OCI-M2 (cell line): ENCODE measurements around the gene KRTAP21-3.
"Not testable (repeated sequence)": the region's sequence is repeated elsewhere in the genome, so short reads cannot be mapped to it uniquely, and the experiment has no call there.

Experiments used
- DNase-seq: peaks from one replicate; lab custom pipeline; 2025; ENCODE audit not compliant: unreplicated experiment; lab: John Stamatoyannopoulos, UW

Gene KRTAP21-3, protein sequence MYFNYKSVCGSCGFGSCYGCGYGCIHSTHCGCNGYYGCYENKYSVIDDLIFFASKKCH

DNA sequence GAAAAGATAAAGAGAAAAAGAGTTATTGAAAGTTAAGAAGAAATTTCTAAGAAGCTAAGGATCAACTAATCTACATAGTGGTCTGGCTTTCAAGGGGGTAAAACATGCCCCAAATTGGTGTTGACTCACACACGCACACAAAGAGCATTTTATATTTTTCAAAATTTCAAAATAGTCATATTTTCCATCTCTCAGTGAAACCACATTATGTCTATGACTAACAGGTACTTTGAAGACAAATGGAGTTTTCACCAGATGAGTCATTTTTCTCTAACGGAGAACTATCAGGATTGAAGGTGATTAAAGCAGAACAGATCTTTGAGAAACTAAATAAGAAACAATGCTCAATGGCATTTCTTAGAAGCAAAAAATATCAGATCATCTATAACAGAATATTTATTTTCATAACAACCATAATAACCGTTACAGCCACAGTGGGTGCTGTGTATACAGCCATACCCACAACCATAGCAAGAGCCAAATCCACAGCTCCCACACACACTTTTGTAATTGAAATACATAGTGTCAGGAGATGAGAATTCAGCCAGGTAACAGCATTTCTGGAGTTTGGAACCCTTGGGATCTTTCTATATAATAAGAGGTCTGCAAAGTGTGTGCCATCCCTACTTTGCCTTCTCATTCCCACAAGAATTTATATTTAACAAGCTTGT is at the start of gene KRTAP21-3:
Gene KRTAP21-3, minus strand, starts transcription at position 539 of the 671 bp plus-strand sequence. Its CDS starts 18 bp downstream, at position 521.
- no peak for DNase-seq

DNA sequence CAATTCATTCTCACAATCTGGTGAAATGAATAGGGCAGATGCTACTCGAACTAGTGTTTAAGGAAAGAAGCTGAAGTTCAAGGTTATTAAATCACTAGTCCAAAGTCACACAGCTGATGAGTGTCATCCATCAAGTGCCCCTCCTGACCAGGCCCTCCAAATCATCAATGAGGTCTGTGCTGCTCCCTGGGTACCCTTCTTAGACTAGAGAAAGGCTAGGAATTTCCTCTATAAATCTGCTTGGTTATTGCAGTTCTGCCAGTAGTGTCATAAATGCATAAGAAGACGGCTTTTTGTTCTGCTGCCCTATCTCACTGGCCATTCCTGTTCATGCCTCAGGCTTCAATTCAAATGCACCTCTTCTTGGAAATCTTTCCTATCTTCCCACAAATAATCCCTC is 42.2 kb upstream of the KRTAP21-3 start:
- DNase-seq: no peak

DNA sequence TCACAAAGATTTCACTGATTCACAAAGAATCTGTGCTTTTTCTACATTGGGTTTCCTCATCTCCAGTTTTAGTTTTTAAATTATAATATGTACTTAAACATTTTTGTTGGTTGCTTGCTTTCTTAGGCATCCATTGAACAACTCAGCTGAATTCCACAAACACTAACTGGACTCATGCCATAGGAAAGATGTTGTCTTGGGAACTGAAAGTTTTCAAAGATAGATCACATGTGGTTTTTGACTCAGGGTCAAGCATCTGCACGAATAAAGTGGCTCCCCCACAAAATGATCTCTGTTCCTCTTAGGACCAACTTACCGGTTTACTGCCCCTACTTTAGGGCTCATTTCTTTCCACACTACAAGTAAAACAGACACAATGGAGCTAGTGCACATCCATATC is 39.7 kb upstream of the KRTAP21-3 start:
- DNase-seq: no peak

DNA sequence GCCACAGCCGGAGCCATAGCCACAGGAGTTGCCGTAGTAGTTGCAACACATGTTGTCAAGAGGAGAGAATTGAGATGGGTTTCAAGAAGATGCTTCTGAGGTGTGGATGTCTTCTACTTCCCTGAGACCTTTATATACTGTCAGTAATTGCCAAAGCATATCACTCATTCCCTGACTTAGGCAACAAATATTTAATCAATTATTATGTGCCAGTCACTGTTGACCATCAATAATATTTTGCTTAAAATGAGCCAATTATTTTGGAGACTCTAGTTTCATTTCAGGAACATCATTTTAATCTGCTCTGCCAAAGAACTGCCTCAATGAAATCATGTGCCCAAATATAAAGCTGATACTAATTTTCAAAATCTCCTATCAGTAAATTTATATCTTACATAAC is 36.8 kb upstream of the KRTAP21-3 start, which contains the start of gene KRTAP21-1:
Gene KRTAP21-1, minus strand, starts transcription at position 101 of the 400 bp plus-strand sequence. Its CDS starts 50 bp downstream, at position 51.
- not testable (repeated sequence) for DNase-seq

DNA sequence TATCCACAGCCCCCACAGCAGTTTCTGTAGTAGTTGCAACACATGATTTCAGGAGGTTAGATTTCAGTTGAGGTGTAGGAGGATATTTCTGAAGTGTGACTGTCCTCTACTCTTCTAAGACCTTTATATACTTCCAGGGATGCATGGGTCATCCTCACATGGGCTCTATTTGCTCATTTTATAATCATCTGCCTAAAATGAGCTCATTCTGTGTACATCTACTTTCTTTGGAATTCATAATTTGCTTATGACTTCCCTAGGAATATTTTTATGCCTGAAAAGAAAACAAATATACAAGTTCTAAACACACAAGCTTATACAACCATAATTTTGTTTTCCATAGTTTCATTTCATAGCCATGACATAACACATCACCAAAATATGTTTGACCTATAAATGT is 28.6 kb upstream of the KRTAP21-3 start, which contains the start of gene KRTAP21-2:
Gene KRTAP21-2, minus strand, starts transcription at position 101 of the 400 bp plus-strand sequence. Its CDS starts 57 bp downstream, at position 44.
- DNase-seq: no peak

DNA sequence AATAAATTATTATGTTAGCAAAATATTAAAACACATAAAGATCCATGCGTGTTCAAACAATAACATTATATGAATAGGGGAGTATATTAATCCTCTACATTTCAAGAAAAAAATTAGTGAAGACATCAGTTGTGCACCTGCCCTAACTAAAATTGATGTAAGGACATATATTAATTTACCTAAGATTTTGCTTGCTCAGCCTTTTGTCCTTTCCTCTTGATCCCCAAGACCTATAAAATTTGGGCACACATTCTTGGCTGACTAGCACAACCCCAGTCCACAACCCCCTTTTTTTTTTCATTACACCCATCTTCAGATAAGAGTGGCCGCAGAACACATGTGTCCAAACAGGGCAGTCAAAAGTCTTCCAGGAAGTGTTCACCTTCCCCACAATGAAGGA is 21.9 kb upstream of the KRTAP21-3 start:
- DNase-seq: no peak

DNA sequence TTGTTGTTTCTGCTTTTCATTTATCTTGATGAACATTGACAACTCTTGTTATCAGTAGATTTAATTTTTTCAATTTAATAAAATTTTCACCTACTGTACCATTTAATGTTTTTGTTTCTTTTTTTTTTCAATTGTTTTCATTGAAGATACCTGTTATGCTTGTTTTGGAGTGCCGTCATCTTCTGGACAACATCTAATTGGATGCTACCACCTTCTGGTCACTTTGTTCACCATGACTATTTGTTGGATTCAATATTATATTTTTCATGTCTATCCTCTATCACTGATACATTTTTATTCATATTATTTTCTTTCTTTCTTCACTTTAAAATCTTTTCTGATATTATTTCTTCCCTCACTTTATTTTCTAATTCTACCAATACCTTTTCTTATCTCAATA is 14.4 kb upstream of the KRTAP21-3 start:
- no peak for DNase-seq

DNA sequence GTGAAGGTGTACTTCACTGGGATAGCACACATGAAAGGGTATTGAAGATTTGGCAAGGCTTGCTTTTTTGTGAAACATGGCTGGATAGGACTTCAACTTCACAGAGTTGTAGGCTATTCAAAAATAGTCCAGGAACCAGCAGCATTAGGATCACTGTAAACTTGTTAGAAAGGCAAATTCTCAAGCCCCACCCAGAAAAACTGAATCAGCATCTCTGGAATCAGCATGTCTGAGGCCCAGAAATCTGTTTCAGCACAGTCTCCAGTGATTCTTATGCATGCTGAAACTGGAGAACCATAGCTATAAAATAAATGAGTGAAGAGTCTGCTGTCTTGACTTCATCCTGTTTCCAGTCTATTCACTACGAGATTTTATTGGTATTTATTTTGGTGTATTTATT is 8.1 kb upstream of the KRTAP21-3 start:
- no peak for DNase-seq

DNA sequence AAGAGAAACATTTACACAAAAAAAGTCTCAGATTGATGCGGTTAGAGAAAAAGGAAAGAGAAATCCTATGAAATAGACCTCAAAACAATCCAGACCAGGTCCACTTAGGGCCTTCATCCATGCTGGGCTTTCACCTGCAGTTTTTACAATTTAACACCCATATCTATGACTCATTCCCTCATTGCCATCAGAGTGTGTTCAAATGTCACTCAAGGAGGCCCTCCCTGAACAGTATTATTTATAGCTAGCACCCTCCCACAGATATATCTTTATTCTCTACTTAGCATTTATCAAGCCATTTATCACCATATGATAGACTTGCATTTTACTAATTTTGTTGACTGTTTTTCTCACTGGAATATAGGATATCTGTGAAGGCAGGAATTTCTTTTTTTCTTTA is 824 bp upstream of the KRTAP21-3 start:
- DNase-seq: no peak

DNA sequence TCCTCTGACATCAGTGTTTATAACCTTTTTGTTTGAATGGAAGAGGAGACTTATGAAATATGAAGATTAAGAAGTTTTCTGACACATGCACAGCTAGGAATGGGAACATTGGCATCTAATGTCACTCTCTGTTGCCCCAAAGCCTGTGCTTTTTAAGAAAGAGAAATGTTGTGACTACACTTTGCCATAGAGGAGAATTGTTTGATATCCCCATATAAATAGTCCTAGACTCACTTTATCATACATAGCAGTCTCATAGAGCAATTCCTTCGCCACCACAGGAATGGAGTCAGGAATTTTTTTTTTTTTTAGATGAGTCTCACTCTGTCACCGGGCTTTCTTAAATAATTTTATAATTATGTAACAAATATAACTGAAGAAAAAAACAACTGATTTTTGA is 1.5 kb downstream of the KRTAP21-3 start:
- DNase-seq: no peak

DNA sequence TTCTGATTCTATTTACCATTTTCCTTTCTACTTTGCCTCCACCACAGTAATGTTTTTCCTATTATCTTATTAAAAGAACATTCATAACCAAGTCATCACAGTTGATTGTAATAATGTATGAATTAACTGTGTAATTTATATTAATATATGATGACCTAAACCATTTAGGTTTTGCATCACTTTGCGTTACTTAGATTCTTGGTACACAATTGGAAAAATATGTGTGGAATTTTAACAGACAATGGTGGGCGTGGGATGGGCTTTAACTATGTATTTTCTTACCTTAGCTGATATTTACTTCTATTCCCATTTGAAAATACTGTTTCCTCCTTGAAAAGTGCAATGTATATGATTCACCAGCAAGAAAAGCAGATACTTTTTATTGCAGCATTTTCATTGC is 3.6 kb downstream of the KRTAP21-3 start:
- no peak for DNase-seq

DNA sequence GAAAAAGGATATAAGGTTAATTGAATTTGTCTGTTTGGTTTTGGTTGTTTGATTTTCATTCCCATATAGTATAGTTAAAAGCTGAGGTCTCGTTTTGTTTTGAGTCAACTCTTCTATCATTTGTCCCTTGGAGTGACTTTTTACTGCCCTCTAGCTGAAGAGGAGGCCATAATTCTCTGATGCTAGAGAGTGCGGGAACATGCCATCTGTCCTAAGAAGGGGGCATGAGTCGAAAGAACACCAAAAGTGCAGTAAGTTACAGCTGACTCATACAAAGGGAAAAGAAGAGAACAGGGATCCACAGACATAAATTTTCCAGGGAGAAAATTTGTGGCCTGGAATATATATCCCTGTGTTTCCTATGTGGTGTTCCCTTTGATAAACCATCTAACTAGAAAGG is 4.1 kb downstream of the KRTAP21-3 start:
- no peak for DNase-seq

DNA sequence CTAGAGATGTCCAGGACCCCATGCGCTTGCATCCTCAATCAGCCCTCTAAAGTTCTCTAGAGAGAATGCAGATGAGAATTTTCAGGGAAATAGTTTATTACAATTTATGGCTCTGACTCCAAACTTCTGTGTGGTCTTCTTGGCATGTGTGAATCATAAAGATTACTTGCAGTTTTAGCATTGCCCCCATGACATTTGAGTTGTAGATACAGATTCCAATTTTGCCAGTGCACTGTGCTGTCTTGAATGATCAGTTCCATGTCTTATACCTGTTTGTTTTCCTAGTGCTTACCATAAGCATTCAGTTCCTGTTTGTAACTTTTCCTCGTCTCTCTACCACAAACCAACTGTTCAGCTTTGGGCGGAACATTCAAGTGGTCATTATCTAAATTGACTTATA is 4.8 kb downstream of the KRTAP21-3 start:
- DNase-seq: no peak

DNA sequence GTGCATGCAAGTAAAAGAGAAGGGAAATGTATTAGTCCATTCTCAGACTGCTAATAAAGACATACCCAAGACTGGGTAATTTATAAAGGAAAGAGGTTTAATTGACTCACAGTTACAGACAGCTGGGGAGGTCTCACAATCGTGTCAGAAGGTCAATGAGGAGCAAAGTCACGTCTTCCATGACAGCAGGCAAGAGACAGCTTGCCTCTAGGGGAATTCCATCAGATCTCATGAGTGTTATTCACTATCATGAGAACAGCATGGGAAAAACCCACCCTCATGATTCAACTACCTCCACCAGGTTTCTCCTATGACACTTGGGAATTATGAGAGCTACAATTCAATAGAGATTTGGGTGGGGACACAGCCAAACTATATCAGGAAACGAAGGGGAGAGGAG is 8.1 kb downstream of the KRTAP21-3 start:
- no peak for DNase-seq

DNA sequence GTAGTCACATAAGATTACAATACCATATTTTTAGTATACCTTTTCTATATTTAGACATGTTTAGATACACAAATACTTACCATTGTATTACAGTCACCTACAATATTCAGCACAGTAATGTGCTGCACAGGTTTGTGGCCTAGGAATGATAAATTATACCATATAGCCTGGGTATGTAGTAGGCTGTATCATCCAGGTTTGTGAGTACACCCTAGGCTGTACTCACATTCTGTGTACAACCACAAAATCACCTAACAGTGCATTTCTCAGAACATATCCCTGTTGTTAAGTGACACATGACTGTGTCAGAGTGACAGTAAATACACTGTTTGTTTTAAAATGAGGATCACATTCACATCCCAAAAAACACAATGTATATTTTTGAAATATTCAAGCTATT is 11.2 kb downstream of the KRTAP21-3 start:
- no peak for DNase-seq

DNA sequence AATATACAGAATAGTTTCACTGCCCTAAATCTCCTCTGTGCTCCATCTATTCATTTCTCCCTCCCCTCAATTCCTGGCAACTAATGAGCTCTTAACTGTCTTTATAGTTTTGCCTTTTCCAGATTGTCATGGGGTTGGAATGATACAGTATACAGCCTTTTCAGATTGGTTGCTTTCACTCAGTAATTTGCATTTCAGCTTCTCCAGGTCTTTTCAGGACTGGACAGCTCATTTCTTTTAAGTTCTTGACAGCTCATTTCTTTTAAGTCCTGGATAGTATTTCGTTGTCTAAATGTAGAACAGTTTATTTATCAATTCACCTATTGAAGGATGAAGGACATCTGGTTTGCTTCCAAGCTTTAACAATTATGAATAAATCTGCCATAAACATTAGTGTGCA is 22.6 kb downstream of the KRTAP21-3 start:
- DNase-seq: no peak

DNA sequence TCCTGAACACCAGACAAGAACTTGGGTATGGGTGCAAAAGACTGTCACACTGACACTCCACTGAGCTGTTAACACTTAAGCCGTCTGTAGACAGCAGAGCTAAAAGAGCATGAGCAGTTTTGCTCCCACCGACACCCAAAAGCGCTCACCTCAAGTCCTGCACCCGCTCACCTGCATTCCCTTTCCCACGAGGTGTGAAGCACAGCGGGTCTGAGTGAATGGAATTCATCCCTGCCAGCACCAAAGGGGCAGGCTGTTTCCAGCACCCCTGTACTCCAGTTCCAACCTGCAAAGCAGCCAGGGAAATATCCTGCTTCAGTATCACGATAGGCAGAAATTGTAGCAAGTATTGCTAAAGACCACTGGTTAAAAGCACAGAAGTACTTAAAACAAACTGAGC is 28.8 kb downstream of the KRTAP21-3 start:
- DNase-seq: no peak

DNA sequence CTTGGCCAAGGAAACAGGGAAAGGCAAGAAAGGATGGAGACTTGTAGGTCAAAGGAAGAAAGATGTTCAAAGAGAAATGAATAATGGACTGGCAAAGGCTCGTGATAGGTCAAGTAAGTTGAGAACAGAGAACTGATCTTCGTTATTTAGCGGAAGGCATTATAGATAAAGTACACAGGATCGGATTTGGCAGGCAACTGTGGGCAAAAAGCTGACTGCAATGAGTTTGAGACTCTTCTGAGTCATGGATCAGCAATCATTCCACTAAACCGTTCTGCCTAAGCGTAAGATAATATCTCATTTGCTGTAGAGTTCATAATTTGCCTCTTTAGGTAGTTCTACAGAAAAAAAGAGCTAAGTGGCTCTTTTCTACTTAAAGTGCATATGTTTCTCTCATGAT is 34.1 kb downstream of the KRTAP21-3 start:
- DNase-seq: no peak

DNA sequence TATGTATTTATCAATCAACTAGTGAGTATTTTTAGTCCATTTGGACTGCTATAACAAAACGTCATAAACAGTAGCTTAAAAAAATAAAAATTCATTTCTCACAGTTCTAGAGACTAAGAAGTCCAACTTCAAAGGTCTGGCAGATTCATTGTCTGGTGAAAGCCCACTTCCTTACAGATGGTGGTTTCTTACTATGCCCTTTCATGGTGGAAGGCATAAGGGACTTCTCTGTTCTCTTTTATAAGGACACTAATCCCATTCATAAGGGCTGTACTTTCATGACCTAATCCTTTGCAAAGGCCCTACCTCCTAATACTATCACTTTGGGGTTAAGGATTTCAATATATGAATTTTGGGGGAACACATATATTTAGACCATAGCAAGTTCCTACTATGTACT is 38.0 kb downstream of the KRTAP21-3 start:
- no peak for DNase-seq

DNA sequence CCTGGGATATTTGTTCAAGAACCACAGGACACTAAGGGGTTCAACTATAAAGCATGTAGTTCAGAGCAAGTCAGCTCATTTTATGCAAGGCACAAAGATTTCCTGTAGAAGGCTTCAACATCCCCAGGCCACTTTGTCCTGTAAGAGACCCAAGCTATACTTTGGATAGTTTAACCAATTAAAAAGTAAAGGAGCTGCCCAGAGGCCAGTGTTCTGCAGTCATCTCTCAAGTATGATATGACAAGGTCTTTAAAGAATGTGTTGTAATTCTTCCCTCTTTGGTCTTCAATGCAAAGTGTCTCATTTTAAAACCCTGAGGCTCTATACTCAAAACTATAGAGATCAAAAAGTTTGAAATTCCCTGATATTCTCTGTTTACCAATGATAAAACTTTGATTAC is 41.8 kb downstream of the KRTAP21-3 start:
- DNase-seq: no peak

DNA sequence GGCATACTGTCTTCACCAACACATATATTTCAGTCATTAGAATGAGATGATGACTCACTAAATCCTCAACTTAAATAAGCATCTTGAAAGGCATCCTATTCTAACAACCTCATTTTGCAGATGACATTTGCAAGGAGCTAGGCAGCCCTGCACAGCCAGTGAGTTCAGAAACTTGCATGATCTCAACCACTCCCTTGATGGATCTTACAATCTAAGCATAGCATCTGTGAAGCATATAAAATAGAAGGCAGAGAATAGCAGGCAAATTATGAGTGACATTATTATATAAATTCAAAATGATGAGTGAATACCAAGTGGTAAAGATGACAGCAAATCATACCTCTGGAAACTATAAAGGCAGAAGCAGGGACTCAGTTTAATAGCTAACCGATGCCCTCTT is 44.3 kb downstream of the KRTAP21-3 start:
- no peak for DNase-seq

DNA sequence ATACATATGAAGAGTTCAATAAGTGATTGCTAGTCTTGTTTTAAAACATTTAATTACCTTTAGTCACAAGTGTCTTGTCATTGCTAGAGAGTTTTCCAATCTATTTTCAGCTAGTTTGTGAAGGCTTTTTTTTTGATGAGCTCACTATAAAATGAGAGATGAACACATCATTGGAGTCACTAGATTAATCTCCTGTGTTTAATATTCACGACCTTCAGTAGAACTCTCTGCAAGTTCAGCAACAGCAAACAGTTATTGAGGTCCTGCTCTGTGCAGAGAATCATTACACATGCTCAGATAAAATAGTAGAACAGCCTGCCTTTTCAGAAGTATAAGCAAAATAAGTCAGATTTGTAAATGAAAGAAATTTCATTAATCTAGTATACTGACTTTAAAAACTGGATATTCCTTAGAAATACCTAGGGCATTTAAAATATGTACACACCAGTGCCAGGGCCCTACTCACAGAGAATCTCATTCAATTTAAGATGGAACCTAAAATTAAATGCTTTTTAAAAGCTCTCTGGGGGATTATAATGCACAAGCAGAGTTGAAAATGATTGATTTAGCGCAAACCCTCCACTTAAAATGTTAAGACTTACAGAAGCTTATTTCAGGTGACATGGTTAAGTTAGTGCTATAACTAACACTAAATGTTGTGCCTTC is 45.5 kb downstream of the KRTAP21-3 start:
- DNase-seq: no peak
